GM21576 (cell line): Measurements from ENCODE around the gene NUDT3.
A peak's percentile ranks its signal among the peaks of the same experiment; 100 is the strongest.
"Not testable (repeated sequence)": the region's sequence is repeated elsewhere in the genome, so short reads cannot be mapped to it uniquely, and the experiment has no call there.

Source experiments
- ATAC-seq: cut with Tn5 transposase; IDR thresholded peaks from one replicate; pipeline ENCODE4 v1.9.1; 2021; ENCODE audit warnings: mild to moderate bottlenecking, moderate library complexity; ENCODE audit not compliant: unreplicated experiment

Gene NUDT3

GRCh38 chr6:34392497-34393190 lies at the start of gene NUDT3:
NUDT3 (minus strand) TSS chr6:34392669; CDS start chr6:34392362, 307 bp downstream.
- ATAC-seq: peak; percentile 77

- no peak for ATAC-seq
Measured at GRCh38 chr6:34441526-34441925, 49.1 kb upstream of the NUDT3 start.

GRCh38 chr6:34439442-34439841 lies 47.0 kb upstream of the NUDT3 start:
- no peak for ATAC-seq

GRCh38 chr6:34438705-34439104 lies 46.2 kb upstream of the NUDT3 start:
- ATAC-seq: no peak

GRCh38 chr6:34437644-34437970 lies 45.1 kb upstream of the NUDT3 start:
- no peak for ATAC-seq

- ATAC-seq: no peak
Measured at GRCh38 chr6:34436803-34437643, 44.6 kb upstream of the NUDT3 start.

GRCh38 chr6:34435916-34436315 lies 43.4 kb upstream of the NUDT3 start:
- ATAC-seq: no peak

GRCh38 chr6:34425498-34426410 lies 33.3 kb upstream of the NUDT3 start, which contains the start of gene RPS10:
RPS10 (minus strand) TSS chr6:34426069; CDS start chr6:34425221, 848 bp downstream.
- ATAC-seq: peak; percentile 82

- no peak for ATAC-seq
Measured at GRCh38 chr6:34425132-34425497, 32.6 kb upstream of the NUDT3 start.

GRCh38 chr6:34424200-34425131 lies 32.0 kb upstream of the NUDT3 start:
- ATAC-seq: no peak

- ATAC-seq: no peak
Measured at GRCh38 chr6:34423254-34423653, 30.8 kb upstream of the NUDT3 start.

- ATAC-seq: no peak
Measured at GRCh38 chr6:34418367-34418766, 25.9 kb upstream of the NUDT3 start.

- no peak for ATAC-seq
Measured at GRCh38 chr6:34416877-34417371, 24.5 kb upstream of the NUDT3 start.

GRCh38 chr6:34414999-34415858 lies 22.8 kb upstream of the NUDT3 start:
- no peak for ATAC-seq

GRCh38 chr6:34412643-34413214 lies 20.3 kb upstream of the NUDT3 start:
- no peak for ATAC-seq

- no peak for ATAC-seq
Measured at GRCh38 chr6:34412016-34412415, 19.5 kb upstream of the NUDT3 start.

- not testable (repeated sequence) for ATAC-seq
Measured at GRCh38 chr6:34407915-34408314, 15.4 kb upstream of the NUDT3 start.

GRCh38 chr6:34396518-34396917 lies 4.0 kb upstream of the NUDT3 start:
- no peak for ATAC-seq

GRCh38 chr6:34393966-34394305 lies 1.5 kb upstream of the NUDT3 start:
- ATAC-seq: no peak
